Measurements from ENCODE around the gene RAB3GAP2.
"Not testable (repeated sequence)": the region's sequence is repeated elsewhere in the genome, so short reads cannot be mapped to it uniquely, and the experiment has no call there.

RAB3GAP2 gene

GRCh38 chr1:220251272-220251671, 21.0 kb downstream of the RAB3GAP2 start:
- TF ChIP-seq SUZ12 (IDR thresholded peaks at IDR 0.05; ENCODE audit: extremely low read depth, insufficient read depth, insufficient read length) (no peak), ZNF274 (IDR thresholded peaks at IDR 0.05; ENCODE audit: low read depth, low read length) (no peak)
- Histone ChIP-seq H3K9me3 (ENCODE audit: insufficient read depth, low read length) (peaks cover 66% of the 10 kb centered on the region), H3K9ac (ENCODE audit: insufficient read length, low read depth) (no peak overlapping the region), H3K36me3 (ENCODE audit: insufficient read depth, insufficient read length, low read length) (peaks cover 43% of the 10 kb centered on the region), H3K4me1 (ENCODE audit: insufficient read depth, insufficient read length) (no peaks in the 10 kb centered on the region), H3K4me3 (ENCODE audit: insufficient read length, low read depth) (no peak overlapping the region), H3K27me3 (ENCODE audit: insufficient read depth, insufficient read length) (no peaks in the 10 kb centered on the region)
- DNase-seq (ENCODE audit: low read depth, low spot score) = no peak

- Histone ChIP-seq H3K4me1 (ENCODE audit: insufficient read depth, insufficient read length) (no peaks in the 10 kb centered on the region), H3K4me3 (ENCODE audit: insufficient read length, low read depth) (no peak overlapping the region), H3K9ac (ENCODE audit: insufficient read length, low read depth) (no peak overlapping the region), H3K36me3 (ENCODE audit: insufficient read depth, insufficient read length, low read length) (peaks cover 41% of the 10 kb centered on the region), H3K9me3 (ENCODE audit: insufficient read depth, low read length) (peaks cover 66% of the 10 kb centered on the region), H3K27me3 (ENCODE audit: insufficient read depth, insufficient read length) (no peaks in the 10 kb centered on the region)
- no peak for DNase-seq (ENCODE audit: low read depth, low spot score)
- no peak for TF ChIP-seq SUZ12 (IDR thresholded peaks at IDR 0.05; ENCODE audit: extremely low read depth, insufficient read depth, insufficient read length)
Observed at GRCh38 chr1:220250681-220251080, 21.6 kb downstream of the RAB3GAP2 start.

GRCh38 chr1:220249522-220249921, 22.7 kb downstream of the RAB3GAP2 start:
- Histone ChIP-seq H3K36me3 (ENCODE audit: insufficient read depth, insufficient read length, low read length) (peaks cover 41% of the 10 kb centered on the region), H3K4me3 (ENCODE audit: insufficient read length, low read depth) (no peak overlapping the region), H3K9me3 (ENCODE audit: insufficient read depth, low read length) (peaks cover 66% of the 10 kb centered on the region), H3K9ac (ENCODE audit: insufficient read length, low read depth) (no peak overlapping the region), H3K4me1 (ENCODE audit: insufficient read depth, insufficient read length) (no peaks in the 10 kb centered on the region), H3K27me3 (ENCODE audit: insufficient read depth, insufficient read length) (no peaks in the 10 kb centered on the region)
- TF ChIP-seq YY1 (IDR thresholded peaks at IDR 0.05; ENCODE audit: insufficient read depth, insufficient read length) = no peak
- no peak for TF ChIP-seq ZNF274 (IDR thresholded peaks at IDR 0.05; ENCODE audit: low read depth, low read length)
- no peak for TF ChIP-seq SUZ12 (IDR thresholded peaks at IDR 0.05; ENCODE audit: extremely low read depth, insufficient read depth, insufficient read length)
- DNase-seq (ENCODE audit: low read depth, low spot score) = no peak

GRCh38 chr1:220248715-220249265, 23.5 kb downstream of the RAB3GAP2 start:
- peaks cover 66% of the 10 kb centered on the region for H3K9me3 ChIP-seq (ENCODE audit: insufficient read depth, low read length)
- H3K4me1 ChIP-seq (ENCODE audit: insufficient read depth, insufficient read length); H3K9ac ChIP-seq (ENCODE audit: insufficient read length, low read depth); H3K4me3 ChIP-seq (ENCODE audit: insufficient read length, low read depth); H3K27me3 ChIP-seq (ENCODE audit: insufficient read depth, insufficient read length); DNase-seq (ENCODE audit: low read depth, low spot score): not testable (repeated sequence)
- H3K36me3 ChIP-seq (ENCODE audit: insufficient read depth, insufficient read length, low read length) = peaks cover 41% of the 10 kb centered on the region

- Histone ChIP-seq H3K9me3 (ENCODE audit: insufficient read depth, low read length) (peaks cover 43% of the 10 kb centered on the region), H3K36me3 (ENCODE audit: insufficient read depth, insufficient read length, low read length) (peaks cover 20% of the 10 kb centered on the region)
- H3K27me3 ChIP-seq (ENCODE audit: insufficient read depth, insufficient read length); H3K9ac ChIP-seq (ENCODE audit: insufficient read length, low read depth); DNase-seq (ENCODE audit: low read depth, low spot score); H3K4me3 ChIP-seq (ENCODE audit: insufficient read length, low read depth); H3K4me1 ChIP-seq (ENCODE audit: insufficient read depth, insufficient read length): not testable (repeated sequence)
Observed at GRCh38 chr1:220245900-220246299, 26.4 kb downstream of the RAB3GAP2 start.

- H3K9me3 ChIP-seq (ENCODE audit: insufficient read depth, low read length) = peaks cover 24% of the 10 kb centered on the region
Observed at GRCh38 chr1:220243947-220244346, 28.3 kb downstream of the RAB3GAP2 start.

GRCh38 chr1:220241072-220241663, 31.1 kb downstream of the RAB3GAP2 start:
- Histone ChIP-seq H3K9me3 (ENCODE audit: insufficient read depth, low read length) (no peaks in the 10 kb centered on the region), H3K9ac (ENCODE audit: insufficient read length, low read depth) (no peak overlapping the region), H3K27me3 (ENCODE audit: insufficient read depth, insufficient read length) (no peaks in the 10 kb centered on the region), H3K4me1 (ENCODE audit: insufficient read depth, insufficient read length) (no peaks in the 10 kb centered on the region), H3K36me3 (ENCODE audit: insufficient read depth, insufficient read length, low read length) (no peaks in the 10 kb centered on the region), H3K4me3 (ENCODE audit: insufficient read length, low read depth) (no peak overlapping the region)
- DNase-seq (ENCODE audit: low read depth, low spot score) = no peak
- TF ChIP-seq ZNF274 (IDR thresholded peaks at IDR 0.05; ENCODE audit: low read depth, low read length) = no peak
- TF ChIP-seq YY1 (IDR thresholded peaks at IDR 0.05; ENCODE audit: insufficient read depth, insufficient read length) = no peak
- TF ChIP-seq SUZ12 (IDR thresholded peaks at IDR 0.05; ENCODE audit: extremely low read depth, insufficient read depth, insufficient read length) = no peak

More at GRCh38 chr1:220243947-220244346, 28.3 kb downstream of the RAB3GAP2 start:
- no peak overlapping the region for H3K9ac ChIP-seq (ENCODE audit: insufficient read length, low read depth)
- no peaks in the 10 kb centered on the region for H3K4me1 ChIP-seq (ENCODE audit: insufficient read depth, insufficient read length)
- no peak overlapping the region for H3K4me3 ChIP-seq (ENCODE audit: insufficient read length, low read depth)
- DNase-seq (ENCODE audit: low read depth, low spot score) = no peak
- no peaks in the 10 kb centered on the region for H3K27me3 ChIP-seq (ENCODE audit: insufficient read depth, insufficient read length)
- H3K36me3 ChIP-seq (ENCODE audit: insufficient read depth, insufficient read length, low read length) = peaks cover 5% of the 10 kb centered on the region
- TF ChIP-seq SUZ12 (IDR thresholded peaks at IDR 0.05; ENCODE audit: extremely low read depth, insufficient read depth, insufficient read length) (no peak), ZNF274 (IDR thresholded peaks at IDR 0.05; ENCODE audit: low read depth, low read length) (no peak), YY1 (IDR thresholded peaks at IDR 0.05; ENCODE audit: insufficient read depth, insufficient read length) (no peak)

- TF ChIP-seq YY1 (IDR thresholded peaks at IDR 0.05; ENCODE audit: insufficient read depth, insufficient read length) (no peak), ZNF274 (IDR thresholded peaks at IDR 0.05; ENCODE audit: low read depth, low read length) (no peak), SUZ12 (IDR thresholded peaks at IDR 0.05; ENCODE audit: extremely low read depth, insufficient read depth, insufficient read length) (no peak)
- Histone ChIP-seq H3K27me3 (ENCODE audit: insufficient read depth, insufficient read length) (no peaks in the 10 kb centered on the region), H3K9me3 (ENCODE audit: insufficient read depth, low read length) (no peaks in the 10 kb centered on the region), H3K36me3 (ENCODE audit: insufficient read depth, insufficient read length, low read length) (no peaks in the 10 kb centered on the region), H3K4me3 (ENCODE audit: insufficient read length, low read depth) (no peak overlapping the region), H3K9ac (ENCODE audit: insufficient read length, low read depth) (no peak overlapping the region), H3K4me1 (ENCODE audit: insufficient read depth, insufficient read length) (no peaks in the 10 kb centered on the region)
- DNase-seq (ENCODE audit: low read depth, low spot score) = no peak
Observed at GRCh38 chr1:220239966-220240365, 32.3 kb downstream of the RAB3GAP2 start.
